22Rv1 (cell line): ENCODE results near the gene LAMA1.

ENCODE experiments used
- CTCF ChIP-seq: fragments of 450-650 bp; IDR thresholded peaks from 2 replicates; pipeline ENCODE4 v1.5.1; 2017; ENCODE audit warnings: mild to moderate bottlenecking
- ZFX ChIP-seq: fragments of 450-650 bp; IDR thresholded peaks from 2 replicates; pipeline ENCODE4 v1.6.1; 2017; ENCODE audit warnings: antibody characterized with exemption, borderline replicate concordance

- no peak for TF ChIP-seq CTCF
- no peak for TF ChIP-seq ZFX
Observed at GRCh38 chr18:6960656-6961055, 156.9 kb downstream of the LAMA1 start.
